Neuronal stem cell (in vitro differentiated cells): ENCODE measurements around the gene ADRA2B.

ENCODE experiments used
- DNase-seq: peaks from one replicate; pipeline ENCODE4 v3.0.0-alpha.2; 2013; ENCODE audit warnings: low spot score
- H2AFZ ChIP-seq: one replicate; pipeline ENCODE4 v1.6.1; 2013; ENCODE audit warnings: mild to moderate bottlenecking, low read length, inconsistent platforms
- H2AK5ac ChIP-seq: 2 replicates; pipeline ENCODE4 v1.6.1; 2013; ENCODE audit warnings: low read depth, mild to moderate bottlenecking, inconsistent platforms, low read length, moderate library complexity, mixed read lengths
- H2BK120ac ChIP-seq: 2 replicates; pipeline ENCODE4 v1.6.1; 2013; ENCODE audit warnings: low read depth, mild to moderate bottlenecking, inconsistent platforms, low read length, moderate library complexity, mixed read lengths
- H2BK12ac ChIP-seq: one replicate; pipeline ENCODE4 v1.6.1; 2013; ENCODE audit warnings: low read length, inconsistent platforms
- H2BK15ac ChIP-seq: 2 replicates; pipeline ENCODE4 v1.6.1; 2013; ENCODE audit warnings: mild to moderate bottlenecking, low read length, inconsistent platforms, mixed read lengths
- H2BK5ac ChIP-seq: one replicate; pipeline ENCODE4 v1.6.1; 2013; ENCODE audit warnings: inconsistent platforms, mild to moderate bottlenecking, low read length, moderate library complexity
- H3K14ac ChIP-seq: one replicate; pipeline ENCODE4 v1.6.1; 2013; ENCODE audit warnings: low read length, inconsistent platforms
- H3K18ac ChIP-seq: 2 replicates; pipeline ENCODE4 v1.6.1; 2013; ENCODE audit warnings: low read length, inconsistent platforms
- H3K23ac ChIP-seq: 2 replicates; pipeline ENCODE4 v1.6.1; 2013; ENCODE audit warnings: low read depth, mild to moderate bottlenecking, mixed read lengths, low read length, inconsistent platforms; ENCODE audit not compliant: poor library complexity
- H3K27ac ChIP-seq: replicated peaks from 3 replicates; pipeline ENCODE4 v1.5.1; 2013; ENCODE audit warnings: low read length, inconsistent platforms
- H3K27me3 ChIP-seq, 3 experiments: 2 replicates each; pipeline ENCODE4 v1.6.1; 2013; ENCODE audit warnings: low read length in 3 of 3, mild to moderate bottlenecking in 2 of 3, inconsistent platforms in 1 of 3, low read depth in 1 of 3, mixed read lengths in 1 of 3, moderate library complexity in 1 of 3; ENCODE audit not compliant: control insufficient read depth in 3 of 3, insufficient read depth in 3 of 3
- H3K36me3 ChIP-seq, 2 donors: replicated peaks in 1 of 2; 2 replicates each; pipeline ENCODE4 v1.6.1; 2013; ENCODE audit warnings: low read length in 2 of 2; ENCODE audit not compliant: control insufficient read depth in 2 of 2, insufficient read depth in 2 of 2
- H3K4ac ChIP-seq: 2 replicates; pipeline ENCODE4 v1.6.1; 2013; ENCODE audit warnings: inconsistent platforms, mild to moderate bottlenecking, low read length, moderate library complexity
- H3K4me1 ChIP-seq, 2 donors: 1 replicate in 1 of 2; 2 replicates in 1 of 2; pipeline ENCODE4 v1.6.1; 2013; ENCODE audit warnings: low read length in 2 of 2, low read depth in 1 of 2; ENCODE audit not compliant: control insufficient read depth in 2 of 2, insufficient read depth in 1 of 2
- H3K4me2 ChIP-seq: one replicate; pipeline ENCODE4 v1.6.1; 2013; ENCODE audit warnings: mild to moderate bottlenecking, low read length, inconsistent platforms; ENCODE audit not compliant: insufficient read depth, poor library complexity, severe bottlenecking
- H3K4me3 ChIP-seq, 2 donors: 2 replicates each; pipeline ENCODE4 v1.5.1; 2013; ENCODE audit warnings: low read length in 2 of 2, mild to moderate bottlenecking in 2 of 2, inconsistent platforms in 1 of 2, moderate library complexity in 1 of 2
- H3K79me1 ChIP-seq: one replicate; pipeline ENCODE4 v1.6.1; 2013; ENCODE audit warnings: low read depth, mild to moderate bottlenecking, inconsistent platforms, low read length, moderate library complexity
- H3K9ac ChIP-seq: one replicate; pipeline ENCODE4 v1.6.1; 2013; ENCODE audit warnings: mild to moderate bottlenecking, low read depth, low read length, inconsistent platforms; ENCODE audit not compliant: poor library complexity
- H3K9me3 ChIP-seq, 2 donors: replicated peaks in 1 of 2; 2 replicates each; pipeline versions ENCODE3 to v1.6.1; 2013; ENCODE audit warnings: low read length in 2 of 2, mild to moderate bottlenecking in 2 of 2, inconsistent platforms in 1 of 2, low read depth in 1 of 2, mixed read lengths in 1 of 2, moderate library complexity in 1 of 2; ENCODE audit not compliant: control insufficient read depth in 2 of 2, insufficient read depth in 1 of 2
- H4K8ac ChIP-seq: one replicate; pipeline ENCODE4 v1.6.1; 2013; ENCODE audit warnings: low read depth, mild to moderate bottlenecking, inconsistent platforms, low read length, moderate library complexity
- H4K91ac ChIP-seq: one replicate; pipeline ENCODE4 v1.6.1; 2013; ENCODE audit warnings: low read length, low read depth, mild to moderate bottlenecking, inconsistent platforms; ENCODE audit not compliant: poor library complexity
- WGBS, 2 donors: extraction: QIAGEN DNeasy Blood & Tissue Kit; methylation state at CpG; one replicate each; pipeline ENCODE4 v1.1.7; 2013; ENCODE audit warnings: missing lambda C conversion rate in 2 of 2, mixed read lengths in 1 of 2; ENCODE audit not compliant: insufficient read length in 2 of 2, insufficient replicate concordance in 1 of 2; ENCODE audit errors: extremely low coverage in 2 of 2; 5-methylcytosine and 5-hydroxymethylcytosine counted together

Gene ADRA2B

DNA sequence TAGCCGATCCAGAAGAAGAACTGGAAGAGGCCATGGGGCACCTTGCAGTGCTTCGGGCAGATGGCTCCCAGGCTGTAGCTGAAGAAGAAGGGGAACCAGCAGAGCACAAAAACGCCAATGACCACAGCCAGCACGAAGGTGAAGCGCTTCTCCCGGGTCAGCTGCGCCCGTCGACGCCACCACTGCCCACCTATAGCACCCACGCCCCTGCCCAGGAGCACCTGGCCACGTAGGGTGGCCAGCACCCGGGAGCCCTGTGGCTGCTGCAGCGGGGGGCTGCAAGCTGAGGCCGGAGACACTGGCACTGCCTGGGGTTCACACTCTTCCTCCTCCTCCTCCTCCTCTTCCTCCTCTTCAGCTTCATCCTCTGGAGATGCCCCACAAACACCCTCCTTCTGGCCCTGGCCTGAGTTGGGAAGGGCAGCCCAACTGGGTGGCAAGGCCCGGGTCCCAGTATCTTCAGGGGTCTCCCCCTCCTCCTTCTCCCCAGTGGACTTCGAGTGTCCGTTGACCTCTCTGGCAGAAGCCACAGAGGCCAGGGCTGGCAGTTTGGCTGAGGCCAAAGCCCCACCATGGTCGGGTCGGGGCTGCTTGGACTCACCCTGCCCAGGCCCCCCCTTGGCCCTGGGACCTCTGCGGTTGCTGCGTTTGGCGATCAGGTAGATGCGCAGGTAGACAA, 1.3 kb downstream of the ADRA2B start:
- no CpG with 5 or more reads among the region's 24 CpGs for WGBS, 2 donors
- Histone ChIP-seq H2BK12ac (no peak overlapping the region), H3K4me1 (peaks cover 5 to 6% of the 10 kb centered on the region in 2 donors), H3K79me1 (peaks cover 7% of the 10 kb centered on the region), H3K36me3 (no peaks in the 10 kb centered on the region), H3K27me3 (peaks cover 2 to 70% (median 17%) of the 10 kb centered on the region in 3 experiments), H4K91ac (no peak overlapping the region), H2BK5ac (peak overlapping the region; percentile 73), H2BK120ac (peak overlapping the region; percentile 43), H3K27ac (no peak overlapping the region), H3K18ac (peak overlapping the region; percentile 39), H2AFZ (no peak overlapping the region), H2AK5ac (peak overlapping the region; percentile 95), H3K9me3 (peaks cover 11 to 14% of the 10 kb centered on the region in 2 donors), H3K9ac (no peak overlapping the region), H3K4me3 (peak overlapping the region in 1 of 2 donors; percentile 46), H2BK15ac (peak overlapping the region; percentile 99), H3K4me2 (no peak overlapping the region), H4K8ac (peak overlapping the region; percentile 8), H3K4ac (peak overlapping the region; percentile 24), H3K23ac (peak overlapping the region; percentile 99), H3K14ac (peak overlapping the region; percentile 74)
- no peak for DNase-seq

DNA sequence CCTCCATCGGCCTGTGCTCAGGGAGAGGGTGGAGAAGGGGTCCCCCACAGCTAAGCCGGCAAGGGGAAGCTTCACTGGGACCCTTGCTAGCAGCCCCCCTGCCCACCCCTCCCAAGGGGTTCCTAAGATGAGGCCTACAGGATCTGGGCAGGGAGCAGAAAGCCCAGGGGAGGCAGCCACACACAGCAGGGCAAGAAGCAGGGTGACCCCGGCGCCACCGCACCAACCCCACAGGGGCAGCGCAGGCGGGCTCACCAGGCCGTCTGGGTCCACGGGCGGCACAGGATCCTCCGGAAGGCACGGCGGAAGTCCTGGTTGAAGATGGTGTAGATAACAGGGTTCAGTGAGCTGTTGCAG, 1.8 kb downstream of the ADRA2B start:
- Histone ChIP-seq H2AFZ (no peak overlapping the region), H3K4ac (peak overlapping the region; percentile 32), H3K23ac (no peak overlapping the region), H2AK5ac (peak overlapping the region; percentile 95), H4K91ac (no peak overlapping the region), H3K4me3 (no peak overlapping the region), H3K4me2 (no peak overlapping the region), H2BK5ac (peak overlapping the region; percentile 73), H3K27ac (no peak overlapping the region), H3K14ac (no peak overlapping the region), H3K27me3 (peaks cover 2 to 64% (median 17%) of the 10 kb centered on the region in 3 experiments), H3K9me3 (peaks cover 11 to 14% of the 10 kb centered on the region in 2 donors), H3K4me1 (peaks cover 6% of the 10 kb centered on the region in 2 donors), H4K8ac (no peak overlapping the region), H3K18ac (no peak overlapping the region), H3K36me3 (no peaks in the 10 kb centered on the region), H3K9ac (no peak overlapping the region), H2BK120ac (peak overlapping the region; percentile 43), H2BK12ac (no peak overlapping the region), H3K79me1 (peaks cover 7% of the 10 kb centered on the region), H2BK15ac (no peak overlapping the region)
- no CpG with 5 or more reads among the region's 13 CpGs for WGBS, 2 donors
- no peak for DNase-seq

DNA sequence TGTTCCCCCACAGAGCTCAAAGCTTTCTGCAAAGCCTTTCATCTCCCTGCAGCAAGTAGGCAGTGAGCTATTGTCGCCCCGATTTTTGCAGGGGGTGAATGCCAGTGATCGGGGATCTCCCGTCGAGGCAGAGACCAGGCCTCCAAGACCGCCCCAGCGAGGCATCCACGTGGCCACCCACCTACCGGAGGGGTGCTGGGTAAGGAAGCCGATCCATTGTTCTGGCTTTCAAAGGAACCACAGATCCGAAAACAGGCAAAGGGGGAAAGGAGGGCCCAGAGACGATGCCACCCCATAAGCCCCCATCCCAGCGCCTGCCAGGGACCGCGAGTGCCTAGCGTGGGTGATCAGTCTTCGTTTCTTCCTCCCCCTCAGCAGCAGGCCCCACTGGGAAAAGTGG, 2.4 kb downstream of the ADRA2B start:
- no peak overlapping the region for H2BK5ac ChIP-seq
- H3K36me3 ChIP-seq, result no peaks in the 10 kb centered on the region
- H3K4me2 ChIP-seq, result no peak overlapping the region
- peaks cover 9 to 11% of the 10 kb centered on the region in 2 donors for H3K4me1 ChIP-seq
- H2AK5ac ChIP-seq, result no peak overlapping the region
- no peak overlapping the region for H3K23ac ChIP-seq
- no peak overlapping the region for H2BK12ac ChIP-seq
- H3K4ac ChIP-seq, result no peak overlapping the region
- no peak overlapping the region for H2BK15ac ChIP-seq
- H4K91ac ChIP-seq, result no peak overlapping the region
- H3K4me3 ChIP-seq, result no peak overlapping the region
- H3K18ac ChIP-seq, result peak overlapping the region; percentile 45
- H4K8ac ChIP-seq, result no peak overlapping the region
- no peak overlapping the region for H2BK120ac ChIP-seq
- H3K79me1 ChIP-seq, result peaks cover 7% of the 10 kb centered on the region
- no peak overlapping the region for H3K9ac ChIP-seq
- DNase-seq, result no peak
- H3K9me3 ChIP-seq, result peaks cover 11 to 14% of the 10 kb centered on the region in 2 donors
- no peak overlapping the region for H2AFZ ChIP-seq
- WGBS, 2 donors, result no CpG with 5 or more reads among the region's 17 CpGs
- peaks cover 2 to 59% (median 17%) of the 10 kb centered on the region in 3 experiments for H3K27me3 ChIP-seq
- no peak overlapping the region for H3K14ac ChIP-seq
- H3K27ac ChIP-seq, result no peak overlapping the region

DNA sequence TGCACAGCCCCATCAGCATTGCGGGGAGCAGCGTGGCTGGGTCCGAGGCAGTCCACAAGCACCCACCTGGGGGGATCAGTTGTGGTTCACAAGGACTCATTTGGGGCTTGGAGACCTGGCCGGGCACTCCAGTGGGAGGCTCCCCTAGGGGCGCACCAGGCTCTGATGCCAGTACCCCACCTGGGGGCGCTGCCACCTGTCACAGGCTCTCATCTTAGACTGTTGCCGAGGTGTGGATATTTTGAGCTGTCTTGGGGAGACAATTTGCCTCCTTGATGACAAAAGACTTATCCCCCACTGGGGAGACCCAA, 3.0 kb downstream of the ADRA2B start:
- H3K4me3 ChIP-seq, result no peak overlapping the region
- no peak overlapping the region for H3K23ac ChIP-seq
- H3K18ac ChIP-seq, result no peak overlapping the region
- H3K4me1 ChIP-seq, result peaks cover 15 to 18% of the 10 kb centered on the region in 2 donors
- peaks cover 2 to 52% (median 17%) of the 10 kb centered on the region in 3 experiments for H3K27me3 ChIP-seq
- peaks cover 7% of the 10 kb centered on the region for H3K79me1 ChIP-seq
- no peak overlapping the region for H3K9ac ChIP-seq
- no peak overlapping the region for H3K4me2 ChIP-seq
- no peaks in the 10 kb centered on the region for H3K36me3 ChIP-seq
- no peak overlapping the region for H2AFZ ChIP-seq
- H3K27ac ChIP-seq, result no peak overlapping the region
- H3K4ac ChIP-seq, result no peak overlapping the region
- no peak for DNase-seq
- no peak overlapping the region for H2BK15ac ChIP-seq
- H2AK5ac ChIP-seq, result no peak overlapping the region
- H2BK120ac ChIP-seq, result no peak overlapping the region
- no peak overlapping the region for H2BK12ac ChIP-seq
- H2BK5ac ChIP-seq, result no peak overlapping the region
- no peak overlapping the region for H3K14ac ChIP-seq
- H3K9me3 ChIP-seq, result peaks cover 11 to 14% of the 10 kb centered on the region in 2 donors
- H4K8ac ChIP-seq, result no peak overlapping the region
- H4K91ac ChIP-seq, result no peak overlapping the region
- WGBS, 2 donors, result no CpG with 5 or more reads among the region's 7 CpGs
